T-cell (primary cell): ENCODE data around the gene DNAJC4. TPM values are rescaled to one million over a fixed set of nuclear protein-coding genes. Genes with fewer than 3 reads are reported as not detected.

Source experiments
- ATAC-seq, 4 experiments: fragments of 200-7000 bp in 3 of 4; fragments of 150-1000 bp in 1 of 4; cut with Tn5 transposase; replicated peaks in 1 of 4; 1 replicate in 3 of 4; 2 replicates in 1 of 4; pipeline ENCODE4 v1.10.0; 2021; ENCODE audit warnings: moderate library complexity in 3 of 4, mild to moderate bottlenecking in 2 of 4, moderate number of reproducible peaks in 1 of 4
- CTCF ChIA-PET, 2 donors: fragments of 300-600 bp; sonication (Branson Sonifier 250); formaldehyde crosslinking; loops; one replicate each; lab custom pipeline; 2022; ENCODE audit warnings: antibody characterized with exemption in 2 of 2; lab: Charles Lee
- POLR2A ChIA-PET, 2 donors: fragments of 300-600 bp; sonication (Branson Sonifier 250); formaldehyde crosslinking; loops; one replicate each; lab custom pipeline; 2022; ENCODE audit warnings: antibody characterized with exemption in 2 of 2; lab: Charles Lee
- DNase-seq, 35 experiments: peaks; one replicate each; pipeline versions ENCODE4 v3.0.0 to v3.0.0-alpha.2; 2013 to 2023
- H3K27ac ChIP-seq: one replicate; pipeline ENCODE4 v1.5.1; 2013; ENCODE audit warnings: low read length
- H3K27me3 ChIP-seq, 2 experiments: replicated peaks in 1 of 2; 1 replicate in 1 of 2; 2 replicates in 1 of 2; pipeline versions ENCODE4 v1.6.1 to v1.7.0; 2013; ENCODE audit warnings: low read length in 1 of 2, mixed read lengths in 1 of 2; ENCODE audit not compliant: control insufficient read depth in 2 of 2, insufficient read depth in 2 of 2; ENCODE audit errors: extremely low read depth in 1 of 2
- H3K36me3 ChIP-seq, 2 donors: 1 replicate in 1 of 2; 2 replicates in 1 of 2; pipeline versions ENCODE4 v1.6.1 to v1.7.0; 2013; ENCODE audit warnings: low read length in 1 of 2; ENCODE audit not compliant: control insufficient read depth in 2 of 2, insufficient read depth in 1 of 2; ENCODE audit errors: extremely low read depth in 1 of 2
- H3K4me1 ChIP-seq, 2 experiments: 1 replicate in 1 of 2; 2 replicates in 1 of 2; pipeline versions ENCODE4 v1.6.1 to v1.7.0; 2013; ENCODE audit warnings: low read length in 2 of 2, mixed read lengths in 1 of 2; ENCODE audit not compliant: insufficient read depth in 2 of 2, control insufficient read depth in 1 of 2; ENCODE audit errors: extremely low read depth in 1 of 2
- H3K4me3 ChIP-seq, 2 donors: 1 replicate in 1 of 2; 2 replicates in 1 of 2; pipeline versions ENCODE4 v1.5.1 to v1.7.0; 2013; ENCODE audit warnings: mild to moderate bottlenecking in 2 of 2, low read length in 1 of 2, moderate library complexity in 1 of 2; ENCODE audit not compliant: control insufficient read depth in 1 of 2; ENCODE audit errors: extremely low read depth in 1 of 2
- H3K9me3 ChIP-seq: 2 replicates; pipeline ENCODE4 v1.7.0; 2013
- H3K27ac Mint-ChIP-seq, 2 donors: one replicate each; pipeline ENCODE4 v1.8.0; 2020 to 2021; ENCODE audit warnings: mild to moderate bottlenecking in 2 of 2, mixed read lengths in 2 of 2
- H3K27me3 Mint-ChIP-seq, 2 donors: one replicate each; pipeline ENCODE4 v1.8.0; 2021 to 2022; ENCODE audit warnings: mixed read lengths in 2 of 2
- H3K36me3 Mint-ChIP-seq: one replicate; pipeline ENCODE4 v1.8.0; 2021; ENCODE audit warnings: mixed read lengths
- H3K4me1 Mint-ChIP-seq, 3 donors: one replicate each; pipeline ENCODE4 v1.8.0; 2020 to 2022; ENCODE audit warnings: mixed read lengths in 3 of 3, mild to moderate bottlenecking in 1 of 3
- H3K4me3 Mint-ChIP-seq, 3 donors: one replicate each; pipeline ENCODE4 v1.8.0; 2020 to 2022; ENCODE audit warnings: mild to moderate bottlenecking in 3 of 3, mixed read lengths in 3 of 3, moderate library complexity in 3 of 3
- H3K9me3 Mint-ChIP-seq, 3 donors: one replicate each; pipeline ENCODE4 v1.8.0; 2020 to 2022; ENCODE audit warnings: mixed read lengths in 3 of 3
- WGBS: methylation state at CpG from one replicate; pipeline ENCODE4 v1.1.5; 2013; ENCODE audit warnings: missing lambda C conversion rate; ENCODE audit not compliant: insufficient coverage; 5-methylcytosine and 5-hydroxymethylcytosine counted together
- total RNA-seq, 35 experiments: library from RNA in 6 of 35; stranded (reverse) in 6 of 35; fragments of 120-200 nt in 1 of 35; gene quantifications; one replicate each; pipeline versions ENCODE4 v1.2.1 to v1.2.4 and lab custom pipeline; 2013 to 2026

DNAJC4 gene
- total RNA-seq, 5 donors from 2014 or later (not counting 1 experiment from before 2014, with no cell fraction given) = 46.2 to 64.7 (median 51.4) TPM

GRCh38 chr11:64201543-64201942, 28.8 kb upstream of the DNAJC4 start:
- ATAC-seq (no peak), DNase-seq (no peak)
- peaks cover 22 to 29% (median 27%) of the 10 kb centered on the region in 3 donors for H3K4me1 Mint-ChIP-seq
- no CpG with 5 or more reads among the region's 3 CpGs for WGBS
- peak overlapping the region; percentile 12 to 71 for H3K27ac Mint-ChIP-seq
- no peak overlapping the region for H3K4me3 ChIP-seq
- no peak overlapping the region for H3K27ac ChIP-seq
- CTCF ChIA-PET = interaction anchor here in 1 of 2 donors (0.6 to 1.2 kb wide), 2 partner anchors 14 to 102 kb away, joined by 3 to 5 read pairs; no protein-coding TSS in a partner anchor
- H3K27me3 Mint-ChIP-seq = no peaks in the 10 kb centered on the region
- peaks cover 40% of the 10 kb centered on the region for H3K36me3 Mint-ChIP-seq
- H3K9me3 ChIP-seq = no peaks in the 10 kb centered on the region
- H3K4me1 ChIP-seq = peaks cover 11 to 29% of the 10 kb centered on the region in 2 experiments
- H3K27me3 ChIP-seq = no peaks in the 10 kb centered on the region
- no peak overlapping the region for H3K4me3 Mint-ChIP-seq
- H3K36me3 ChIP-seq = peaks cover 22 to 68% of the 10 kb centered on the region in 2 donors
- POLR2A ChIA-PET = no interaction called here
- H3K9me3 Mint-ChIP-seq = no peaks in the 10 kb centered on the region

GRCh38 chr11:64202992-64203391, 27.4 kb upstream of the DNAJC4 start:
- Histone ChIP-seq H3K36me3 (peaks cover 16 to 54% of the 10 kb centered on the region in 2 donors), H3K4me1 (peaks cover 11 to 34% of the 10 kb centered on the region in 2 experiments), H3K27ac (no peak overlapping the region), H3K4me3 (no peak overlapping the region), H3K9me3 (no peaks in the 10 kb centered on the region), H3K27me3 (no peaks in the 10 kb centered on the region)
- Mint-ChIP-seq H3K4me1 (peaks cover 26 to 34% (median 33%) of the 10 kb centered on the region in 3 donors), H3K27me3 (no peaks in the 10 kb centered on the region), H3K4me3 (no peak overlapping the region), H3K27ac (no peak overlapping the region), H3K36me3 (peaks cover 29% of the 10 kb centered on the region), H3K9me3 (no peaks in the 10 kb centered on the region)
- DNase-seq (no peak), ATAC-seq (no peak)
- CTCF ChIA-PET = interaction anchor here in 1 of 2 donors (0.7 kb wide), 1 partner anchor 115 kb away, joined by 3 read pairs; the partner anchor contains the start of gene PRDX5
- POLR2A ChIA-PET = interaction anchor here (0.6 to 0.7 kb wide), 2 partner anchors 13 to 352 kb away, joined by 3 read pairs; no protein-coding TSS in a partner anchor
- WGBS = 99% methylated on average over 8 of the region's 9 CpGs

- peaks cover 29% of the 10 kb centered on the region for H3K36me3 Mint-ChIP-seq
- no peak overlapping the region for H3K4me3 Mint-ChIP-seq
- Histone ChIP-seq H3K27ac (no peak overlapping the region), H3K36me3 (peaks cover 16 to 52% of the 10 kb centered on the region in 2 donors), H3K4me3 (no peak overlapping the region), H3K9me3 (no peaks in the 10 kb centered on the region), H3K27me3 (no peaks in the 10 kb centered on the region), H3K4me1 (peaks cover 14 to 39% of the 10 kb centered on the region in 2 experiments)
- no peak for ATAC-seq
- CTCF ChIA-PET = interaction anchor here (0.7 to 4.8 kb wide), 8 partner anchors 26 to 139 kb away, joined by 3 to 122 read pairs (median 5); partner anchors contain the start of genes CATSPERZ (in 1 of the 2), ESRRA (in 1 of the 2), PLCB3 (in 1 of the 2) and PRDX5 (in 1 of the 2)
- no peak for DNase-seq
- peaks cover 28 to 40% (median 39%) of the 10 kb centered on the region in 3 donors for H3K4me1 Mint-ChIP-seq
- no peaks in the 10 kb centered on the region for H3K9me3 Mint-ChIP-seq
- WGBS = 98% methylated on average over 19 of the region's 27 CpGs
- no peaks in the 10 kb centered on the region for H3K27me3 Mint-ChIP-seq
- peak overlapping the region in 1 of 2 donors; percentile 73 for H3K27ac Mint-ChIP-seq
- POLR2A ChIA-PET = no interaction called here
Measured at GRCh38 chr11:64203421-64204079, 26.8 kb upstream of the DNAJC4 start.

- no peak overlapping the region for H3K27ac ChIP-seq
- H3K4me3 Mint-ChIP-seq = no peak overlapping the region
- H3K9me3 ChIP-seq = no peaks in the 10 kb centered on the region
- no peaks in the 10 kb centered on the region for H3K9me3 Mint-ChIP-seq
- ChIA-PET POLR2A (interaction anchor here in 1 of 2 donors (0.6 kb wide), 1 partner anchor 101 kb away, joined by 3 read pairs; the partner anchor contains the start of gene ESRRA), CTCF (interaction anchor here (0.7 to 4.8 kb wide), 19 partner anchors 10 to 1477 kb away, joined by 3 to 122 read pairs (median 5); partner anchors contain the start of genes BAD (in 1 of the 2), CATSPERZ (in 1 of the 2), ESRRA (in 1 of the 2) and FKBP2 (in 1 of the 2))
- H3K27me3 Mint-ChIP-seq = no peaks in the 10 kb centered on the region
- H3K36me3 Mint-ChIP-seq = peaks cover 29% of the 10 kb centered on the region
- peaks cover 33 to 45% (median 44%) of the 10 kb centered on the region in 3 donors for H3K4me1 Mint-ChIP-seq
- peaks cover 14 to 44% of the 10 kb centered on the region in 2 experiments for H3K4me1 ChIP-seq
- WGBS = 100% methylated on average over 3 of the region's 16 CpGs
- peaks cover 16 to 52% of the 10 kb centered on the region in 2 donors for H3K36me3 ChIP-seq
- ATAC-seq (no peak), DNase-seq (no peak)
- peak overlapping the region; percentile 85 to 87 for H3K27ac Mint-ChIP-seq
- H3K27me3 ChIP-seq = no peaks in the 10 kb centered on the region
- H3K4me3 ChIP-seq = no peak overlapping the region
Measured at GRCh38 chr11:64204080-64204440, 26.3 kb upstream of the DNAJC4 start.

- Mint-ChIP-seq H3K9me3 (no peaks in the 10 kb centered on the region), H3K27me3 (no peaks in the 10 kb centered on the region), H3K4me1 (peaks cover 36 to 47% (median 47%) of the 10 kb centered on the region in 3 donors), H3K36me3 (peaks cover 29% of the 10 kb centered on the region), H3K27ac (peak overlapping the region; percentile 85 to 87), H3K4me3 (peak overlapping the region; percentile 17 to 68 (median 65))
- H3K36me3 ChIP-seq = peaks cover 18 to 55% of the 10 kb centered on the region in 2 donors
- no peak overlapping the region for H3K27ac ChIP-seq
- H3K27me3 ChIP-seq = no peaks in the 10 kb centered on the region
- peak; percentile 68 to 95 (median 83) for DNase-seq
- H3K9me3 ChIP-seq = no peaks in the 10 kb centered on the region
- H3K4me3 ChIP-seq = no peak overlapping the region
- peak; percentile 46 to 70 (median 48) for ATAC-seq
- 17% methylated on average over 1 of the region's 7 CpGs for WGBS
- peaks cover 14 to 49% of the 10 kb centered on the region in 2 experiments for H3K4me1 ChIP-seq
- CTCF ChIA-PET = interaction anchor here (0.7 to 4.8 kb wide), 20 partner anchors 9 to 1477 kb away, joined by 3 to 122 read pairs (median 4); partner anchors contain the start of genes BAD (in 1 of the 2), CATSPERZ (in 1 of the 2), ESRRA (in 1 of the 2) and FKBP2 (in 1 of the 2)
- POLR2A ChIA-PET = interaction anchor here (0.6 to 1.0 kb wide), 4 partner anchors 97 to 222 kb away, joined by 3 to 7 read pairs (median 4); partner anchors contain the start of gene ESRRA (in 1 of the 2)
Measured at GRCh38 chr11:64204464-64204989, 25.8 kb upstream of the DNAJC4 start.
